HG03139 (cell line): ENCODE measurements around the gene PRR33.

Experiments
- ATAC-seq: cut with Tn5 transposase; IDR thresholded peaks from one replicate; pipeline ENCODE4 v1.9.1; 2021; ENCODE audit not compliant: unreplicated experiment

PRR33 gene

GRCh38 chr11:1916986-1917522, 25.4 kb upstream of the PRR33 start:
- ATAC-seq: no peak

GRCh38 chr11:1916132-1916985, 24.7 kb upstream of the PRR33 start:
- no peak for ATAC-seq

- ATAC-seq: no peak
Measured at GRCh38 chr11:1915795-1916131, 24.1 kb upstream of the PRR33 start.

GRCh38 chr11:1913271-1914060, 21.8 kb upstream of the PRR33 start:
- no peak for ATAC-seq

- no peak for ATAC-seq
Measured at GRCh38 chr11:1912289-1912878, 20.7 kb upstream of the PRR33 start.

- no peak for ATAC-seq
Measured at GRCh38 chr11:1909524-1909923, 17.8 kb upstream of the PRR33 start.

GRCh38 chr11:1908618-1909017, 16.9 kb upstream of the PRR33 start:
- ATAC-seq: no peak

- ATAC-seq: no peak
Measured at GRCh38 chr11:1906611-1907423, 15.1 kb upstream of the PRR33 start.

- ATAC-seq: no peak
Measured at GRCh38 chr11:1906181-1906580, 14.5 kb upstream of the PRR33 start.

GRCh38 chr11:1899686-1900085, 8.0 kb upstream of the PRR33 start:
- no peak for ATAC-seq

- ATAC-seq: no peak
Measured at GRCh38 chr11:1899090-1899489, 7.4 kb upstream of the PRR33 start.

GRCh38 chr11:1896923-1897322, 5.2 kb upstream of the PRR33 start:
- no peak for ATAC-seq

GRCh38 chr11:1896468-1896867, 4.8 kb upstream of the PRR33 start:
- ATAC-seq: no peak

- no peak for ATAC-seq
Measured at GRCh38 chr11:1894759-1895158, 3.1 kb upstream of the PRR33 start.

GRCh38 chr11:1893581-1894359, 2.1 kb upstream of the PRR33 start:
- no peak for ATAC-seq

- no peak for ATAC-seq
Measured at GRCh38 chr11:1892558-1892957, 863 bp upstream of the PRR33 start.

GRCh38 chr11:1892116-1892515, 421 bp upstream of the PRR33 start:
- no peak for ATAC-seq

GRCh38 chr11:1890856-1891830, 552 bp downstream of the PRR33 start:
- no peak for ATAC-seq
